SJSA1 (cell line): ENCODE data around the gene PMM1. TPM values are rescaled to one million over a fixed set of nuclear protein-coding genes. Genes with fewer than 3 reads are reported as not detected.
A peak's percentile ranks its signal among the peaks of the same experiment; 100 is the strongest.
"Not testable (repeated sequence)": the region's sequence is repeated elsewhere in the genome, so short reads cannot be mapped to it uniquely, and the experiment has no call there.

Experiments
- DNase-seq, 2 experiments: peaks; one replicate each; pipeline ENCODE4 v3.0.0-alpha.2; 2015 to 2020; ENCODE audit warnings: low spot score in 2 of 2, low read depth in 1 of 2
- H3K27ac ChIP-seq: fragments of 250-450 bp; sonication (Bioruptor Pico); 2 replicates; pipeline ENCODE4 v1.5.1; 2020; ENCODE audit warnings: mild to moderate bottlenecking, moderate library complexity
- H3K27me3 ChIP-seq: fragments of 250-450 bp; sonication (Bioruptor Pico); replicated peaks from 2 replicates; pipeline ENCODE4 v1.5.1; 2020; ENCODE audit warnings: mild to moderate bottlenecking, moderate library complexity
- H3K36me3 ChIP-seq: fragments of 250-450 bp; sonication (Bioruptor Pico); 2 replicates; pipeline ENCODE4 v1.5.1; 2020; ENCODE audit warnings: mild to moderate bottlenecking
- H3K4me1 ChIP-seq: fragments of 250-450 bp; sonication (Bioruptor Pico); replicated peaks from 2 replicates; pipeline ENCODE4 v1.6.1; 2021; ENCODE audit warnings: mild to moderate bottlenecking
- H3K4me3 ChIP-seq: fragments of 250-450 bp; sonication (Bioruptor Pico); 2 replicates; pipeline ENCODE4 v1.5.1; 2020; ENCODE audit warnings: mild to moderate bottlenecking
- H3K9me3 ChIP-seq: fragments of 250-450 bp; sonication (Bioruptor Pico); replicated peaks from 2 replicates; pipeline ENCODE4 v1.5.1; 2020; ENCODE audit warnings: mild to moderate bottlenecking
- total RNA-seq: library from RNA; depleted of rRNA; stranded (reverse); fragments of >200 nt; shearing (Covaris generic); gene quantifications from 2 replicates; pipeline ENCODE4 v1.2.3, GENCODE V29; 2014; rRNA removed

The PMM1 gene
- 23.3 and 27.0 TPM in 2 replicates for total RNA-seq

GRCh38 chr22:41589391-41590241 lies at the start of gene PMM1:
PMM1 (minus strand) TSS chr22:41589840; CDS start chr22:41589805, 35 bp downstream.
- Histone ChIP-seq H3K27ac (peak within 1 kb of the TSS; percentile 54), H3K4me1 (peaks cover 18% of the 10 kb centered on the region), H3K27me3 (no peaks in the 10 kb centered on the region), H3K9me3 (no peaks in the 10 kb centered on the region), H3K36me3 (peaks cover 29% of the 10 kb centered on the region), H3K4me3 (peak within 1 kb of the TSS; percentile 86)
- peak; percentile 99 to 100 for DNase-seq

GRCh38 chr22:41638748-41639147 lies 49.1 kb upstream of the PMM1 start:
- Histone ChIP-seq H3K27ac (no peak overlapping the region), H3K4me1 (no peaks in the 10 kb centered on the region), H3K9me3 (no peaks in the 10 kb centered on the region), H3K36me3 (peaks cover 92% of the 10 kb centered on the region), H3K4me3 (no peak overlapping the region), H3K27me3 (no peaks in the 10 kb centered on the region)
- no peak for DNase-seq

- H3K4me1 ChIP-seq = no peaks in the 10 kb centered on the region
- DNase-seq = no peak
- H3K9me3 ChIP-seq = no peaks in the 10 kb centered on the region
- no peak overlapping the region for H3K27ac ChIP-seq
- H3K36me3 ChIP-seq = peaks cover 95% of the 10 kb centered on the region
- H3K4me3 ChIP-seq = no peak overlapping the region
- H3K27me3 ChIP-seq = no peaks in the 10 kb centered on the region
Observed at GRCh38 chr22:41638124-41638523, 48.5 kb upstream of the PMM1 start.

- not testable (repeated sequence) for H3K27me3 ChIP-seq, H3K4me1 ChIP-seq, H3K27ac ChIP-seq, H3K9me3 ChIP-seq, H3K4me3 ChIP-seq, DNase-seq
- peaks cover 94% of the 10 kb centered on the region for H3K36me3 ChIP-seq
Observed at GRCh38 chr22:41637623-41638022, 48.0 kb upstream of the PMM1 start.

- peaks cover 90% of the 10 kb centered on the region for H3K36me3 ChIP-seq
- no peak overlapping the region for H3K27ac ChIP-seq
- H3K9me3 ChIP-seq = no peaks in the 10 kb centered on the region
- H3K27me3 ChIP-seq = no peaks in the 10 kb centered on the region
- no peak for DNase-seq
- H3K4me1 ChIP-seq = no peaks in the 10 kb centered on the region
- H3K4me3 ChIP-seq = no peak overlapping the region
Observed at GRCh38 chr22:41636467-41636866, 46.8 kb upstream of the PMM1 start.

- H3K4me1 ChIP-seq, H3K9me3 ChIP-seq, H3K27me3 ChIP-seq, H3K27ac ChIP-seq, H3K4me3 ChIP-seq, DNase-seq: not testable (repeated sequence)
- peaks cover 81% of the 10 kb centered on the region for H3K36me3 ChIP-seq
Observed at GRCh38 chr22:41634610-41635009, 45.0 kb upstream of the PMM1 start.

GRCh38 chr22:41631615-41632014 lies 42.0 kb upstream of the PMM1 start:
- not testable (repeated sequence) for H3K27ac ChIP-seq, H3K4me3 ChIP-seq, H3K27me3 ChIP-seq, H3K9me3 ChIP-seq, H3K4me1 ChIP-seq, DNase-seq
- H3K36me3 ChIP-seq = peaks cover 86% of the 10 kb centered on the region

GRCh38 chr22:41631115-41631514 lies 41.5 kb upstream of the PMM1 start:
- not testable (repeated sequence) for H3K27me3 ChIP-seq, H3K27ac ChIP-seq, H3K4me3 ChIP-seq, H3K9me3 ChIP-seq, H3K4me1 ChIP-seq, DNase-seq
- peaks cover 84% of the 10 kb centered on the region for H3K36me3 ChIP-seq

- peaks cover 95% of the 10 kb centered on the region for H3K36me3 ChIP-seq
- no peak for DNase-seq
- no peak overlapping the region for H3K27ac ChIP-seq
Observed at GRCh38 chr22:41625577-41625976, 35.9 kb upstream of the PMM1 start.

GRCh38 chr22:41621911-41622179 lies 32.2 kb upstream of the PMM1 start:
- Histone ChIP-seq H3K27me3 (no peaks in the 10 kb centered on the region), H3K4me3 (peak overlapping the region; percentile 84), H3K4me1 (peaks cover 21% of the 10 kb centered on the region), H3K9me3 (no peaks in the 10 kb centered on the region), H3K27ac (peak overlapping the region; percentile 93), H3K36me3 (peaks cover 59% of the 10 kb centered on the region)
- no peak for DNase-seq

More at GRCh38 chr22:41625577-41625976, 35.9 kb upstream of the PMM1 start:
- no peaks in the 10 kb centered on the region for H3K27me3 ChIP-seq
- no peak overlapping the region for H3K4me3 ChIP-seq
- H3K9me3 ChIP-seq = no peaks in the 10 kb centered on the region
- H3K4me1 ChIP-seq = peaks cover 7% of the 10 kb centered on the region

- peaks cover 21% of the 10 kb centered on the region for H3K4me1 ChIP-seq
- no peaks in the 10 kb centered on the region for H3K9me3 ChIP-seq
- no peaks in the 10 kb centered on the region for H3K27me3 ChIP-seq
- H3K4me3 ChIP-seq = peak within 1 kb of the TSS; percentile 84
- H3K27ac ChIP-seq = peak within 1 kb of the TSS; percentile 93
- H3K36me3 ChIP-seq = peaks cover 57% of the 10 kb centered on the region
- peak; percentile 95 to 100 for DNase-seq
Observed at GRCh38 chr22:41621099-41621910, 31.7 kb upstream of the PMM1 start, which contains the start of gene XRCC6. XRCC6 (plus strand) TSS chr22:41621295; CDS start chr22:41622005, 710 bp downstream.

GRCh38 chr22:41620589-41621098 lies 31.0 kb upstream of the PMM1 start, which contains the start of gene DESI1:
DESI1 (minus strand) TSS chr22:41621043; CDS start chr22:41620839, 204 bp downstream.
- no peak for DNase-seq

GRCh38 chr22:41619979-41620588 lies 30.4 kb upstream of the PMM1 start:
- H3K4me3 ChIP-seq = peak overlapping the region; percentile 84
- no peaks in the 10 kb centered on the region for H3K27me3 ChIP-seq
- no peaks in the 10 kb centered on the region for H3K9me3 ChIP-seq
- peaks cover 45% of the 10 kb centered on the region for H3K36me3 ChIP-seq
- peak; percentile 40 to 52 for DNase-seq
- H3K27ac ChIP-seq = peak overlapping the region; percentile 36; the same call in 1 of the 2 replicates
- peaks cover 21% of the 10 kb centered on the region for H3K4me1 ChIP-seq

More at GRCh38 chr22:41620589-41621098, 31.0 kb upstream of the PMM1 start, which contains the start of gene DESI1:
- peaks cover 50% of the 10 kb centered on the region for H3K36me3 ChIP-seq
- H3K9me3 ChIP-seq = no peaks in the 10 kb centered on the region
- peaks cover 21% of the 10 kb centered on the region for H3K4me1 ChIP-seq
- peak within 1 kb of the TSS; percentile 84 for H3K4me3 ChIP-seq
- peak within 1 kb of the TSS; percentile 93 for H3K27ac ChIP-seq
- H3K27me3 ChIP-seq = no peaks in the 10 kb centered on the region
